ENCODE data around the gene MRPL10. TPM values are rescaled to one million over a fixed set of nuclear protein-coding genes. Genes with fewer than 3 reads are reported as not detected.

The MRPL10 gene
- total and polyA plus RNA-seq, 12 donors = 44.2 to 72.3 (median 61.9) TPM

DNA sequence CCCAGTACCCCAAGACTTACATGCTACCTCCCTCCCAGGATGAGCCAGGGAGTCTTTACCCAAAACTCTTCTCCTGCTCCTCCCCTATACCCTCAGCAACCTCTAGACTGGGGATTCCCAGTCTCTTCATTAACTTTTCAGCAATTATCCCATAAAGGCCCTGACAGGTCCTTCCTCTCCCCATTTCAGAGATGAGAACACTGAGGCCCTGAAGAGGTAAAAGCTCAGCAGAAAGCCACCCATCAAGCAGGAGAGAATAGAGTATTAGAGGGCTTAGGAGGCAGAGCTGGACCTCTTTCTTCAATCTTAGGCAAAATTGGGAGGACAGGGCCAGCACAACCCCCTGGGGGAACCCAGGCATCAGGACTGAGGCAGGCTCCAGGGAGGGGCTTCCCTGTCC is 25.5 kb upstream of the MRPL10 start:
- Histone ChIP-seq H3K4me3 (no peak overlapping the region), H3K27ac (peak overlapping the region in 1 of 10 donors; percentile 58), H3K4me1 (peaks cover 0 to 22% (median 3%) of the 10 kb centered on the region in 9 donors), H3K9me3 (no peaks in the 10 kb centered on the region), H3K36me3 (no peaks in the 10 kb centered on the region), H3K27me3 (peaks cover 9 to 65% (median 59%) of the 10 kb centered on the region in 7 donors)
- intact Hi-C loops (cut with DNase I) = no loop called here
- TF ChIP-seq, protein P1, sequence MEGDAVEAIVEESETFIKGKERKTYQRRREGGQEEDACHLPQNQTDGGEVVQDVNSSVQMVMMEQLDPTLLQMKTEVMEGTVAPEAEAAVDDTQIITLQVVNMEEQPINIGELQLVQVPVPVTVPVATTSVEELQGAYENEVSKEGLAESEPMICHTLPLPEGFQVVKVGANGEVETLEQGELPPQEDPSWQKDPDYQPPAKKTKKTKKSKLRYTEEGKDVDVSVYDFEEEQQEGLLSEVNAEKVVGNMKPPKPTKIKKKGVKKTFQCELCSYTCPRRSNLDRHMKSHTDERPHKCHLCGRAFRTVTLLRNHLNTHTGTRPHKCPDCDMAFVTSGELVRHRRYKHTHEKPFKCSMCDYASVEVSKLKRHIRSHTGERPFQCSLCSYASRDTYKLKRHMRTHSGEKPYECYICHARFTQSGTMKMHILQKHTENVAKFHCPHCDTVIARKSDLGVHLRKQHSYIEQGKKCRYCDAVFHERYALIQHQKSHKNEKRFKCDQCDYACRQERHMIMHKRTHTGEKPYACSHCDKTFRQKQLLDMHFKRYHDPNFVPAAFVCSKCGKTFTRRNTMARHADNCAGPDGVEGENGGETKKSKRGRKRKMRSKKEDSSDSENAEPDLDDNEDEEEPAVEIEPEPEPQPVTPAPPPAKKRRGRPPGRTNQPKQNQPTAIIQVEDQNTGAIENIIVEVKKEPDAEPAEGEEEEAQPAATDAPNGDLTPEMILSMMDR (IDR thresholded peaks at IDR 0.05) = no peak
- ATAC-seq = no peak
- no peak for DNase-seq

DNA sequence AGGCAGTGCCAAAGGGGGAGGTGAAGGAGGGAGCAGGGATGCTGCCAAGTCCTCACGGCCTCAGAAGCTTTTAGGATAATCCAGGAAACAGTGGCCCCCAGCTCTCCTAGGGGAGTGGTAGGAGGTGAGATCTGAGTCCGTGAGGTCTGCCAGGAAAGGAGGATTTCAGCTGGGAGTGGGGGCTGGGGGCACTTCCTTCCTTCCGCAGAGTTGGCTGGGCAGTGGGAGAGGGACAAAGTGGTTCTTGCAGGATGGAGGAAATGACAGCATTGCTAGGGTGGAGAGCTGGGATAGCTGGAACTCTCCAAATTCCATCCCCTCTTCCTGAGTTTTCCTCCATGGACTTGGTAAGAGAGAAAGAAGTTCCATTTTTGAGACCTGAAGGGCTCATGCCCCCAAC is 24.4 kb upstream of the MRPL10 start:
- 25 to 27% methylated on average over 3 of the region's 3 CpGs for WGBS, 2 donors
- H3K27me3 ChIP-seq = peaks cover 11 to 74% (median 67%) of the 10 kb centered on the region in 7 donors
- peak in 6 of 8 donors; percentile 8 to 54 (median 33) for ATAC-seq
- DNase-seq = peak in 1 of 2 donors; percentile 30
- H3K4me3 ChIP-seq = no peak overlapping the region
- peak overlapping the region in 2 of 10 donors; percentile 33 to 58 for H3K27ac ChIP-seq
- intact Hi-C loops (cut with DNase I) = no loop called here
- H3K36me3 ChIP-seq = no peaks in the 10 kb centered on the region
- TF ChIP-seq, protein P1 (IDR thresholded peaks at IDR 0.05) = no peak
- H3K9me3 ChIP-seq = no peaks in the 10 kb centered on the region
- peaks cover 5 to 32% (median 11%) of the 10 kb centered on the region in 9 donors for H3K4me1 ChIP-seq

DNA sequence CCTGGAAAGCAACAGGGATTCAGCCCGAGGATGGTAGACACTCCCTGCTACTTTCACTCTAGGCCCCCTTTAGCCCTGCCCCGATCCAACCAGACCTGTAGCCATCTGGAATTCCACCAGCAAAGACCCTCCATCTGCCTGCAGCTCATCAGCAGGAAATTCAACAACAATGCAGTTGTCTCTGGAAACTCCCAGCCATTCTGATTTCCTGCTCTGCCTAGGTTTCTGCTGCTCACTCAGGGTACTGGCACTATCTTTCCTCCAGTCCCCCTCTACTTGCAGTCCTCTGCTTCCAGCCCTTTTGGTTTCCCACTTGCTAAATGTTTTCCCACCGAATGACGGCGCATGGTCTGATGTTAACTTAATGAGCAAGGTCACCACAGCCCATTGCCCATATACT is 22.3 kb upstream of the MRPL10 start:
- peaks cover 11 to 90% (median 81%) of the 10 kb centered on the region in 7 donors for H3K27me3 ChIP-seq
- DNase-seq (no peak), ATAC-seq (no peak)
- H3K4me3 ChIP-seq = no peak overlapping the region
- no peaks in the 10 kb centered on the region for H3K36me3 ChIP-seq
- 39 to 40% methylated on average over 5 of the region's 5 CpGs for WGBS, 2 donors
- H3K9me3 ChIP-seq = no peaks in the 10 kb centered on the region
- intact Hi-C loops (cut with DNase I) = loop anchor here in 1 of 10 donors (5.0 kb wide), 1 partner anchor 279 kb away; no protein-coding TSS in a partner anchor
- TF ChIP-seq, protein P1 (IDR thresholded peaks at IDR 0.05) = no peak
- peaks cover 5 to 38% (median 13%) of the 10 kb centered on the region in 9 donors for H3K4me1 ChIP-seq
- no peak overlapping the region for H3K27ac ChIP-seq

DNA sequence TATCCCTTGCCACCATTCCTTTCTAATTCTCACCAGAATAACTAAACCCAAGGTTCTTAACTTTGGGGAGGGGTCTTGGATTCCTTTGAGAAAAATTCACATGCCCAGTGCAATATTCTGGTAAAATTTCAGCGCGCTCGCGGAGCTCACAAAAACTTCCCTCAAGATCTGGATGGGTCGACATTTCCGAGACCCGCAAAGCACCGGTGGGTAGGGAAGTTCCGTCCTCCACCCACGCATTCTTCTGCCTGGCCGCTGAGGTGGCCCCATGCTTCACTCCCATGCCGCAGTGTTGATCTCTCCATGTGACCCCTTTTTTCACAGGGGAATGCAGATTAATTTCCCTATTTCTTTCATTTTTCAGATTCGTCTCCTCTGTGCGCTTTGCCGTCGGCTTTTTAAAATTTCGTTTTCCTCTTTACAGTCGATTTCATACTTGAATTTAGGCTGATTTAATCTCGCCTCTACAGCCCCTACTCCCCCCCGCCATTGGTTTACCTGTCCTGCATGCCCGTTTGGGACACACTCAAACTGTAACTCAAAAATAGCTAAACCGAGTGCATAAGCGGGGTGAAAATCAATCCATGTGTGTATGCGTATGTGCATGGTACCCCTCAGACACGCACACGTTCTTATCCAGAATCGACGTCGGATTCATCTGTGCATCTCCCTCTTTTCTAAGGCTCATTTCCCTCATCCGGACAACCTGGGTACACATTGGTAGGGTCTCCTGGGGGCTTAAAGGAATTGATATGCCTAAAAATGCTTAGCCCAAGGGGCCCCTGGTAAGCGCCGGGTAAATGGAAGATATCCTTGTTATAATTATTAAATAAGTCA is 21.0 kb upstream of the MRPL10 start:
- intact Hi-C loops (cut with DNase I) = loop anchor here in 1 of 10 donors (5.0 kb wide), 1 partner anchor 280 kb away; no protein-coding TSS in a partner anchor
- peaks cover 20 to 95% (median 92%) of the 10 kb centered on the region in 7 donors for H3K27me3 ChIP-seq
- no peak for DNase-seq
- no peaks in the 10 kb centered on the region for H3K9me3 ChIP-seq
- H3K27ac ChIP-seq = no peak overlapping the region
- H3K4me1 ChIP-seq = peaks cover 5 to 41% (median 13%) of the 10 kb centered on the region in 9 donors
- WGBS, 2 donors = 32 to 47% methylated on average over 32 of the region's 32 CpGs
- no peak overlapping the region for H3K4me3 ChIP-seq
- TF ChIP-seq, protein P1 (IDR thresholded peaks at IDR 0.05) = no peak
- no peak for ATAC-seq
- H3K36me3 ChIP-seq = no peaks in the 10 kb centered on the region
